Panc1 (cell line): Measurements from ENCODE around the gene CAMSAP3.

Source experiments
- CTCF ChIP-seq: fragments of 450-650 bp; IDR thresholded peaks from 2 replicates; pipeline ENCODE4 v1.5.1; 2017; ENCODE audit warnings: mild to moderate bottlenecking
- POLR2AphosphoS5 ChIP-seq: IDR thresholded peaks from 2 replicates; pipeline ENCODE4 v1.6.1; 2012; ENCODE audit warnings: mild to moderate bottlenecking, low read depth, low read length, moderate library complexity
- REST ChIP-seq, 2 experiments: IDR thresholded peaks; 2 replicates each; pipeline ENCODE4 v1.6.1; 2011 to 2012; ENCODE audit warnings: low read depth in 2 of 2, control low read depth in 1 of 2, low read length in 1 of 2, mild to moderate bottlenecking in 1 of 2, moderate library complexity in 1 of 2; ENCODE audit not compliant: insufficient read depth in 1 of 2
- SIN3A ChIP-seq: IDR thresholded peaks from 2 replicates; pipeline ENCODE4 v1.6.1; 2012; ENCODE audit warnings: low read depth, mild to moderate bottlenecking, low read length, moderate library complexity, borderline replicate concordance; ENCODE audit not compliant: insufficient read depth
- TCF7L2 ChIP-seq: IDR thresholded peaks from 2 replicates; pipeline ENCODE4 v1.6.1; 2011; ENCODE audit warnings: mild to moderate bottlenecking, low read depth, low read length, inconsistent platforms

GRCh38 chr19:7554990-7555864 lies 40.4 kb upstream of the CAMSAP3 start:
- no peak for TF ChIP-seq REST (IDR thresholded peaks at IDR 0.05; ENCODE audit: insufficient read depth in 1 of 2, low read depth in 2 of 2, low read length in 1 of 2)
- no peak for TF ChIP-seq CTCF
- no peak for TF ChIP-seq POLR2AphosphoS5
- TF ChIP-seq TCF7L2, result no peak
- TF ChIP-seq SIN3A, result no peak
